Measurements from ENCODE around the gene NAV3.

GRCh38 chr12:78009031-78009430, 178.3 kb downstream of the NAV3 start:
- no peak for TF ChIP-seq POLR2A (IDR thresholded peaks at IDR 0.05)
- TF ChIP-seq POLR2AphosphoS5 (IDR thresholded peaks at IDR 0.05), result no peak
